Psoas muscle (tissue), 8 donors: ENCODE results near the gene GYG2. TPM values are rescaled to one million over a fixed set of nuclear protein-coding genes. Genes with fewer than 3 reads are reported as not detected.

Experiments used
- ATAC-seq, 4 donors: fragments of 200-7000 bp; cut with Tn5 transposase; one replicate each; pipeline ENCODE4 v1.9.1; 2020; ENCODE audit warnings: moderate library complexity in 3 of 4, mild to moderate bottlenecking in 2 of 4
- DNase-seq, 2 donors: peaks; one replicate each; pipeline ENCODE4 v3.0.0-alpha.2; 2020
- H3K27ac ChIP-seq: fragments of 200-600 bp; one replicate; pipeline ENCODE4 v1.8.0; 2022
- H3K27me3 ChIP-seq, 3 donors: fragments of 200-600 bp in 1 of 3; one replicate each; pipeline versions ENCODE4 v1.6.1 to v1.8.0; 2013 to 2022; ENCODE audit warnings: low read length in 2 of 3, mild to moderate bottlenecking in 2 of 3, moderate library complexity in 1 of 3; ENCODE audit not compliant: insufficient read depth in 3 of 3
- H3K36me3 ChIP-seq, 2 donors: fragments of 200-600 bp in 1 of 2; one replicate each; pipeline versions ENCODE4 v1.6.1 to v1.8.0; 2013 to 2022; ENCODE audit warnings: low read depth in 1 of 2, mild to moderate bottlenecking in 1 of 2, moderate library complexity in 1 of 2; ENCODE audit not compliant: insufficient read depth in 1 of 2
- H3K4me1 ChIP-seq: fragments of 200-600 bp; one replicate; pipeline ENCODE4 v1.8.0; 2022
- H3K4me3 ChIP-seq: fragments of 200-600 bp; one replicate; pipeline ENCODE4 v1.8.0; 2022; ENCODE audit warnings: mild to moderate bottlenecking
- H3K9me3 ChIP-seq: fragments of 200-600 bp; one replicate; pipeline ENCODE4 v1.8.0; 2022
- CTCF ChIP-seq: fragments of 200-600 bp; IDR thresholded peaks from one replicate; pipeline ENCODE4 v1.8.0; 2022; ENCODE audit warnings: antibody characterized with exemption
- WGBS, 3 donors: extraction: QIAGEN DNeasy Blood & Tissue Kit; methylation state at CpG; one replicate each; pipeline versions ENCODE4 v1.1.6 to v1.1.7; 2013; 5-methylcytosine and 5-hydroxymethylcytosine counted together
- intact Hi-C, 2 donors: fragments of 100-400 bp; cut with DNase I; formaldehyde crosslinking; loops; one replicate each; pipeline versions ENCODE4 v1.11.0 to v1.14.2; 2022
- polyA plus RNA-seq, 3 donors: library from polyadenylated mRNA; stranded (reverse); fragments of 200-250 nt; gene quantifications; one replicate each; pipeline ENCODE4 v1.2.3, GENCODE V29; 2013
- total RNA-seq, 4 donors: library from RNA; stranded (reverse); fragmentation: NEBNext Ultra II Directional in 2 of 4; extraction: Animal tissue kit (Norgen Biotek cat#: 25700) in 2 of 4; gene quantifications; one replicate each; pipeline versions ENCODE4 v1.2.1 to v1.2.4, GENCODE V29; 2021 to 2023
- donor health status: healthy with polysubstance abuse.
- donor health status: DM: no; HTN: no; CAD: no; lungs with moderate emphysema.
- donor health status: Bipolar disorder and iron deficiency.
- donor health status: healthy.
- donor health status: DM: yes; HTN: yes; CAD: no.
- donor health status: DM: no; HTN: no; CAD: no.
- donor health status: DM: no; HTN: no; CAD: no.
- donor health status: DM: yes; HTN: yes; CAD: no.

The GYG2 gene
- total and polyA plus RNA-seq, 7 donors = 0.09 to 1.1 (median 0.47) TPM; not detected in 1

- H3K4me1 ChIP-seq = no peaks in the 10 kb centered on the region
- peaks cover 0 to 3% (median 0%) of the 10 kb centered on the region in 3 donors for H3K27me3 ChIP-seq
- TF ChIP-seq CTCF = no peak
- H3K36me3 ChIP-seq = no peaks in the 10 kb centered on the region
- WGBS, 3 donors = 48 to 65% (median 59%) methylated on average over 4 of the region's 4 CpGs
- H3K4me3 ChIP-seq = no peak overlapping the region
- no peak overlapping the region for H3K27ac ChIP-seq
- DNase-seq (no peak), ATAC-seq (no peak)
- intact Hi-C loops = no loop called here
- H3K9me3 ChIP-seq = no peaks in the 10 kb centered on the region
Measured at GRCh38 chrX:2782778-2783177, 46.0 kb upstream of the GYG2 start.

- ATAC-seq = peak in 1 of 4 donors; percentile 44
- DNase-seq = peak in 1 of 2 donors; percentile 16
- WGBS, 3 donors = 19 to 50% (median 37%) methylated on average over 6 of the region's 6 CpGs
- H3K4me1 ChIP-seq = no peaks in the 10 kb centered on the region
- no peaks in the 10 kb centered on the region for H3K27me3 ChIP-seq
- no peaks in the 10 kb centered on the region for H3K36me3 ChIP-seq
- intact Hi-C loops = no loop called here
- no peak overlapping the region for H3K4me3 ChIP-seq
- no peak for TF ChIP-seq CTCF
- no peak overlapping the region for H3K27ac ChIP-seq
- no peaks in the 10 kb centered on the region for H3K9me3 ChIP-seq
Measured at GRCh38 chrX:2784026-2784425, 44.7 kb upstream of the GYG2 start.

- intact Hi-C loops = no loop called here
- no peaks in the 10 kb centered on the region for H3K27me3 ChIP-seq
- ATAC-seq (no peak), DNase-seq (no peak)
- H3K4me3 ChIP-seq = no peak overlapping the region
- no peak overlapping the region for H3K27ac ChIP-seq
- no peaks in the 10 kb centered on the region for H3K36me3 ChIP-seq
- no peaks in the 10 kb centered on the region for H3K9me3 ChIP-seq
- 72 to 81% (median 80%) methylated on average over 4 of the region's 4 CpGs for WGBS, 3 donors
- H3K4me1 ChIP-seq = no peaks in the 10 kb centered on the region
- TF ChIP-seq CTCF = no peak
Measured at GRCh38 chrX:2785538-2785937, 43.2 kb upstream of the GYG2 start.

DNA sequence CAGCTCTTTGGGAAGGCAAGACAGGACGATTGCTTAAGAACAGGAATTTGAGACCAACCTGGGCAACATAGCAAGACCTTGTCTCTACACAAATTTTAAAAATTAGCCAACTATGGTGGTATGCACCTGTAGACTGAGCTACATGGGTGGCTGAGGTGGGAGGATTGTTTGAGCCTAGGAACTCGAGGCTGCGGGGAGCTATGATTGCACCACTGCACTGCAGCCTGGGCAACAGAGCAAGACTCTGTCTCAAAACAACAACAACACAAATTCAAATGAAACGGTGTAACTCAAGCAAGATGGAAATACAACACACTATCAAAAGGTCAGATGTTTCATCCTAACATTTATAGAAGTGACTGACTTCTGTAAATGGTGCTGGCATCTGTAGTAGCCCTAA is 39.8 kb upstream of the GYG2 start:
- no peaks in the 10 kb centered on the region for H3K9me3 ChIP-seq
- H3K36me3 ChIP-seq = no peaks in the 10 kb centered on the region
- no peaks in the 10 kb centered on the region for H3K4me1 ChIP-seq
- no peak for DNase-seq
- intact Hi-C loops = no loop called here
- no peak overlapping the region for H3K4me3 ChIP-seq
- TF ChIP-seq CTCF = no peak
- H3K27ac ChIP-seq = no peak overlapping the region
- ATAC-seq = no peak
- peaks cover 0 to 3% (median 0%) of the 10 kb centered on the region in 3 donors for H3K27me3 ChIP-seq
- 76 to 82% (median 80%) methylated on average over 4 of the region's 4 CpGs for WGBS, 3 donors

DNA sequence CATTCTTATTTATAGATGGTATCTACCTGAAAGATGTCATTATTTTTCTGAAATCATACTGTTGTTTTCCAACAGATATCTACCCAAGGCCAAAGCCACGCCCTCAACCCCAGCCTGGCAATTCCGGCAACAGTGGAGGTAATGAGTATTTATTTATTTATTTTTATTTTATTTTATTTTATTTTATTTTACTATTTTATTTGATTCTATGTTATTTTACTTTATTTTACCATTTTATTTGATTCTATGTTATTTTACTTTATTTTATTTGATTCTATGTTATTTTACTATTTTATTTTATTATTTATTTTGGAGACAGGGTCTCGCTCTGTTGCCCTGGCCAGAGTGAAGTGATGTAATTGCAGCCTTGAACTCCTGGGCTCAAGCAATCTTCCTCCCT is 39.2 kb upstream of the GYG2 start:
- no peak for TF ChIP-seq CTCF
- 94 to 98% (median 95%) methylated on average over 3 of the region's 3 CpGs for WGBS, 3 donors
- DNase-seq = no peak
- no peak overlapping the region for H3K4me3 ChIP-seq
- H3K27me3 ChIP-seq = peaks cover 0 to 3% (median 0%) of the 10 kb centered on the region in 3 donors
- H3K9me3 ChIP-seq = no peaks in the 10 kb centered on the region
- no peaks in the 10 kb centered on the region for H3K36me3 ChIP-seq
- intact Hi-C loops = no loop called here
- ATAC-seq = no peak
- H3K4me1 ChIP-seq = no peaks in the 10 kb centered on the region
- no peak overlapping the region for H3K27ac ChIP-seq
